Natural killer cell (primary cell): Measurements from ENCODE around the gene DSCAML1. TPM values are rescaled to one million over a fixed set of nuclear protein-coding genes. Genes with fewer than 3 reads are reported as not detected.

Experiments
- ATAC-seq, 3 donors: fragments of 150-1000 bp in 2 of 3; fragments of 200-7000 bp in 1 of 3; cut with Tn5 transposase; 1 replicate in 1 of 3; 2 replicates in 2 of 3; pipeline ENCODE4 v1.10.0; 2021; ENCODE audit warnings: mild to moderate bottlenecking in 2 of 3, moderate library complexity in 2 of 3
- DNase-seq, 2 donors: peaks; one replicate each; pipeline versions ENCODE4 v3.0.0 to v3.0.0-alpha.2; 2013 to 2021; ENCODE audit warnings: mixed read lengths in 1 of 2
- H3K27ac ChIP-seq: one replicate; pipeline ENCODE4 v1.5.1; 2013; ENCODE audit warnings: mild to moderate bottlenecking, low read length
- H3K27me3 ChIP-seq: one replicate; pipeline ENCODE4 v1.6.1; 2013; ENCODE audit warnings: low read length; ENCODE audit not compliant: control insufficient read depth, insufficient read depth
- H3K36me3 ChIP-seq: one replicate; pipeline ENCODE4 v1.6.1; 2013; ENCODE audit warnings: low read length; ENCODE audit not compliant: control insufficient read depth, insufficient read depth
- H3K4me1 ChIP-seq: one replicate; pipeline ENCODE4 v1.6.1; 2013; ENCODE audit warnings: low read length; ENCODE audit not compliant: control insufficient read depth, insufficient read depth
- H3K4me3 ChIP-seq: one replicate; pipeline ENCODE4 v1.5.1; 2013; ENCODE audit warnings: low read length
- H3K9me3 ChIP-seq: one replicate; pipeline ENCODE4 v1.6.1; 2013; ENCODE audit warnings: low read length; ENCODE audit not compliant: control insufficient read depth, insufficient read depth
- H3K27ac Mint-ChIP-seq, 2 donors: one replicate each; pipeline ENCODE4 v1.8.0; 2022; ENCODE audit warnings: mild to moderate bottlenecking in 2 of 2, mixed read lengths in 2 of 2, moderate library complexity in 1 of 2
- H3K27me3 Mint-ChIP-seq, 2 donors: one replicate each; pipeline ENCODE4 v1.8.0; 2022; ENCODE audit warnings: low read depth in 2 of 2, mixed read lengths in 2 of 2
- H3K36me3 Mint-ChIP-seq: one replicate; pipeline ENCODE4 v1.8.0; 2022; ENCODE audit warnings: mixed read lengths
- H3K4me1 Mint-ChIP-seq, 2 donors: one replicate each; pipeline ENCODE4 v1.8.0; 2022; ENCODE audit warnings: mixed read lengths in 2 of 2
- H3K4me3 Mint-ChIP-seq: one replicate; pipeline ENCODE4 v1.8.0; 2022; ENCODE audit warnings: mild to moderate bottlenecking, moderate library complexity, mixed read lengths
- H3K9me3 Mint-ChIP-seq, 2 donors: one replicate each; pipeline ENCODE4 v1.8.0; 2022; ENCODE audit warnings: mixed read lengths in 2 of 2
- WGBS: methylation state at CpG from one replicate; pipeline ENCODE4 v1.1.7; 2013; ENCODE audit warnings: missing lambda C conversion rate; ENCODE audit not compliant: insufficient coverage; 5-methylcytosine and 5-hydroxymethylcytosine counted together
- intact Hi-C: fragments of 100-400 bp; cut with micrococcal nuclease; formaldehyde crosslinking; loops from one replicate; pipeline ENCODE4 v1.14.2; 2022
- total RNA-seq, 4 donors: library from RNA; stranded (reverse); fragments of 120-200 nt in 1 of 4; gene quantifications; one replicate each; pipeline versions ENCODE4 v1.2.3 to v1.2.4, GENCODE V29; 2013 to 2022
- TF ChIP-seq, protein P1 (sequence below): fragments of 200-600 bp; IDR thresholded peaks from one replicate; pipeline ENCODE4 v1.8.0; 2022; ENCODE audit warnings: antibody characterized with exemption

Gene DSCAML1
- total RNA-seq, 3 donors from 2014 or later (not counting 1 experiment from before 2014, with no cell fraction given): 0.66 TPM; not detected in 2

DNA sequence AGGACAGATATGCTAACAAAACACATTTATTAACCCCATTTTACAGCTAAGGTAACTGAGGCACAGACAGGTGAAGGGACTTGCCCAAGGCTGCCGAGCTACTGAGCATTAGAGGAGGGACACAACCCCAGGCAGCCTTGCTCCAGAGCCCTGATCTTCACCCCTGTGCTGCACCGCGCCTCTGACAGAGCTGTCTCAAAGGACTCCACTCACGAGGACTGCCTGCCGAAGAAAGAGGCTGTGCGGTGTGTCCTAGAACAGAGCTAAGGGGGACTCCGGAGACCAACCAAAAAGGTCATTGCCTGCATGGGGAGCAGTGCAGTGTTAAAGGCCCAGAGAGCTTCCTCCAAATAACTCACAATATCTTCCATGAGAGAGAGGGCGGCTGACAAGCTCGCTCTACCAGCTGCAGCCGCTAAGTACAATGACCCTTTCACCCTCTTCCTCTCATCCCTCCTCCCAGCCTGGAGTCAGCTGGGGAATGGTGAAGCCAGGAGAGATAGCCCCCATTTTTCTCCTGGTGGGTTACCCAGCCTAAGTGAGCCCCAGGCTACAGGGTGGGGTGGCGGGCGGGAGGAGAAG lies 119.2 kb downstream of the DSCAML1 start:
- Histone ChIP-seq H3K27me3 (no peaks in the 10 kb centered on the region), H3K36me3 (no peaks in the 10 kb centered on the region), H3K27ac (no peak overlapping the region), H3K9me3 (no peaks in the 10 kb centered on the region), H3K4me1 (no peaks in the 10 kb centered on the region), H3K4me3 (no peak overlapping the region)
- no peaks in the 10 kb centered on the region for H3K4me1 Mint-ChIP-seq
- 84% methylated on average over 12 of the region's 12 CpGs for WGBS
- H3K36me3 Mint-ChIP-seq: no peaks in the 10 kb centered on the region
- no peaks in the 10 kb centered on the region for H3K9me3 Mint-ChIP-seq
- intact Hi-C loops: no loop called here
- peaks cover 14 to 30% of the 10 kb centered on the region in 2 donors for H3K27me3 Mint-ChIP-seq
- no peak overlapping the region for H3K4me3 Mint-ChIP-seq
- ATAC-seq (no peak), DNase-seq (no peak)
- no peak overlapping the region for H3K27ac Mint-ChIP-seq
- TF ChIP-seq, protein P1, sequence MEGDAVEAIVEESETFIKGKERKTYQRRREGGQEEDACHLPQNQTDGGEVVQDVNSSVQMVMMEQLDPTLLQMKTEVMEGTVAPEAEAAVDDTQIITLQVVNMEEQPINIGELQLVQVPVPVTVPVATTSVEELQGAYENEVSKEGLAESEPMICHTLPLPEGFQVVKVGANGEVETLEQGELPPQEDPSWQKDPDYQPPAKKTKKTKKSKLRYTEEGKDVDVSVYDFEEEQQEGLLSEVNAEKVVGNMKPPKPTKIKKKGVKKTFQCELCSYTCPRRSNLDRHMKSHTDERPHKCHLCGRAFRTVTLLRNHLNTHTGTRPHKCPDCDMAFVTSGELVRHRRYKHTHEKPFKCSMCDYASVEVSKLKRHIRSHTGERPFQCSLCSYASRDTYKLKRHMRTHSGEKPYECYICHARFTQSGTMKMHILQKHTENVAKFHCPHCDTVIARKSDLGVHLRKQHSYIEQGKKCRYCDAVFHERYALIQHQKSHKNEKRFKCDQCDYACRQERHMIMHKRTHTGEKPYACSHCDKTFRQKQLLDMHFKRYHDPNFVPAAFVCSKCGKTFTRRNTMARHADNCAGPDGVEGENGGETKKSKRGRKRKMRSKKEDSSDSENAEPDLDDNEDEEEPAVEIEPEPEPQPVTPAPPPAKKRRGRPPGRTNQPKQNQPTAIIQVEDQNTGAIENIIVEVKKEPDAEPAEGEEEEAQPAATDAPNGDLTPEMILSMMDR: no peak

DNA sequence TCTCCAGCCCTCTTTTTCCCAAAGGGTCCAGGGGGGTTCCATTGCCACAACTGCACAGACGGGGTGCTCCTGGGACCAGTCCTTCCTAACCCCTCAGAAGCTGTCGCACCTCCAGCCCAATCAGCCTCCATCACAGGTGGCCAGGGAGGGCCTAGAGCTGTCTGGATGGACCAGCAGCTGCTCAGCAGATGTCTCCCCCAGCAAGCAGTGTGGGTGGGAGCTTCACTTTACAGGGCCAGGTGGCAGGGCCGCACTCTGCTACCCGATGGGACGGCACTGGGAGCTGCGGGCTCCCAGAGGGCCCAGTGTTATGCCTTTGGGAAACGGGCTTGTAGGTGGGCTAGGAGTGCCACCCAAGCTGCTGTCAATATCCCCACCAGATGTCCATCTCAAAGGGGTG lies 120.5 kb downstream of the DSCAML1 start:
- no peak overlapping the region for H3K4me3 Mint-ChIP-seq
- no peaks in the 10 kb centered on the region for H3K4me1 Mint-ChIP-seq
- H3K9me3 ChIP-seq: no peaks in the 10 kb centered on the region
- no peak overlapping the region for H3K27ac Mint-ChIP-seq
- H3K27ac ChIP-seq: no peak overlapping the region
- WGBS: 91% methylated on average over 7 of the region's 7 CpGs
- ATAC-seq: no peak
- H3K27me3 ChIP-seq: no peaks in the 10 kb centered on the region
- no peak for DNase-seq
- no peaks in the 10 kb centered on the region for H3K36me3 ChIP-seq
- no peaks in the 10 kb centered on the region for H3K9me3 Mint-ChIP-seq
- intact Hi-C loops: no loop called here
- H3K4me3 ChIP-seq: no peak overlapping the region
- no peaks in the 10 kb centered on the region for H3K4me1 ChIP-seq
- peaks cover 8 to 18% of the 10 kb centered on the region in 2 donors for H3K27me3 Mint-ChIP-seq
- TF ChIP-seq, protein P1: no peak
- H3K36me3 Mint-ChIP-seq: no peaks in the 10 kb centered on the region

DNA sequence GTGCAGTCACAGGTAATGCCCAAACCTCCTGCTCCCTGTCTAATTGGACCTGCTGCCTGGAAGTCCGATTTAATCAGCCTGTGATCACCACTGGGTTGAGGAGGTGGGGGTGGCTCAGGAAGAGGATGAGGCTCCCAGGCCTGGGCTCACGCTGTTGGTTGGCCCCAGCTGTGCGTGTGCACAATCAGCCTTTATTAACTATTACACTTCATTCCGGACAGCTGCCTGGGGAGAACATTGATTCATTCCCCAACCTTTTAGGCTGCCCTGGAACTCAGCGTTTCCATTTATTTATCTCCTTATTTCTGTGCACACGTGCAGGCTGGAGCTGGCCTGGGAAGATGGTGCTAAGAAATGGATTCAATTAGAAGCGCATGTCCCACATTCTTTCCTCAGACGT lies 123.4 kb downstream of the DSCAML1 start:
- ATAC-seq: no peak
- intact Hi-C loops: no loop called here
- TF ChIP-seq, protein P1: no peak
- Histone ChIP-seq H3K4me1 (no peaks in the 10 kb centered on the region), H3K27me3 (no peaks in the 10 kb centered on the region), H3K4me3 (no peak overlapping the region), H3K36me3 (no peaks in the 10 kb centered on the region), H3K27ac (no peak overlapping the region), H3K9me3 (no peaks in the 10 kb centered on the region)
- peaks cover 10 to 18% of the 10 kb centered on the region in 2 donors for H3K27me3 Mint-ChIP-seq
- H3K27ac Mint-ChIP-seq: no peak overlapping the region
- H3K4me3 Mint-ChIP-seq: no peak overlapping the region
- H3K9me3 Mint-ChIP-seq: no peaks in the 10 kb centered on the region
- DNase-seq: no peak
- 85% methylated on average over 8 of the region's 8 CpGs for WGBS
- H3K4me1 Mint-ChIP-seq: no peaks in the 10 kb centered on the region
- H3K36me3 Mint-ChIP-seq: no peaks in the 10 kb centered on the region

DNA sequence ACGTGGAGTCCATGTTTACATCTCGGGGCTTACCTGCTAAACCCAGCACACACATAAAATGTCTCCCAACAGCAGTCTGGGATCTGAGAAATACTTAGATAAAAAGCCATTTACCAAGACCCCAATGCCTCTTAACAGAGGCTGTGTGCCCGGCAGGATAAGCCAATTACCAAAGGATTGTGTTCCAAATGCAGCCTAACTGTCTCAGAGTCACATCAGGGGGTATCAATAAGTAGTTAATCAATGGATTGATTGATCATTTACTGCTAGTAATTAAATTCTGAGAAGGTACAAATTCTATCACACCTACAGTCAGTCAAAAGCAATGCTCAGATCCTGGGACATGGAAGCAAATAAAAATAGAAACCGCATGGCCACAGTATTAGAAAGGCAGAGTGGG lies 125.6 kb downstream of the DSCAML1 start:
- no peak overlapping the region for H3K27ac Mint-ChIP-seq
- no peak overlapping the region for H3K4me3 ChIP-seq
- H3K36me3 Mint-ChIP-seq: no peaks in the 10 kb centered on the region
- no peaks in the 10 kb centered on the region for H3K27me3 ChIP-seq
- no peak for DNase-seq
- peaks cover 7 to 8% of the 10 kb centered on the region in 2 donors for H3K27me3 Mint-ChIP-seq
- ATAC-seq: no peak
- H3K9me3 ChIP-seq: no peaks in the 10 kb centered on the region
- H3K4me1 ChIP-seq: no peaks in the 10 kb centered on the region
- H3K36me3 ChIP-seq: no peaks in the 10 kb centered on the region
- no peaks in the 10 kb centered on the region for H3K9me3 Mint-ChIP-seq
- no peak overlapping the region for H3K4me3 Mint-ChIP-seq
- 90% methylated on average over 4 of the region's 4 CpGs for WGBS
- no peak overlapping the region for H3K27ac ChIP-seq
- intact Hi-C loops: no loop called here
- TF ChIP-seq, protein P1: no peak
- H3K4me1 Mint-ChIP-seq: no peaks in the 10 kb centered on the region
